ENCODE data around the gene C1D. TPM values are rescaled to one million over a fixed set of nuclear protein-coding genes. Genes with fewer than 3 reads are reported as not detected.

C1D gene
- polyA plus RNA-seq, 3 donors: 14.9 to 58.4 (median 49.7) TPM

DNA sequence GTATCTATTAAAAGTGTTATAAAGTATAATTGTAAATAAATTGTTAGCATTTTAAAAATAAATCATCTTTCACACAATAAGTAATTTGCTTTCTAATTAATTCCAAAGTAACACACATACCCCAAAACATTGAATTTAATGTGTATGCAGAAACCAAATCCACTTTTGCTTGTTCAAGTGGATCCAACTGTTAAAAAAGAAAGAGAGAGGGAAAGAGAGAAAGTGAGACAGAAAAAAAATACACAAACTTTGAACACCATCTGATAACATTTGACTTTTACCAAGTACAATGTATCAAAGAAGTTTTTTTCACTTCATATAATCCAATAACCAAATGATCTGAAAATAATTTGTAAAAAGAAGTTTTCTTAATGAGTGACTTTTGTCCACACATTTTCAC is 16.6 kb downstream of the C1D start:
- Histone ChIP-seq H3K4me2 (replicated peaks; ENCODE audit: extremely low read depth, low read length, poor library complexity, severe bottlenecking) (no peak overlapping the region), H3K9ac (ENCODE audit: insufficient read depth, low read length, poor library complexity, severe bottlenecking) (no peak overlapping the region), H3K9me3 (replicated peaks in 1 of 2; ENCODE audit: control insufficient read depth in 1 of 2, insufficient read depth in 1 of 2, low read length in 2 of 2) (no peaks in the 10 kb centered on the region), H3K27me3 (ENCODE audit: control insufficient read depth in 2 of 2, insufficient read depth in 2 of 2, low read length in 2 of 2) (no peaks in the 10 kb centered on the region), H3K4me3 (replicated peaks in 1 of 3; ENCODE audit: low read depth in 2 of 3, low read length in 3 of 3) (no peak overlapping the region), H2AFZ (ENCODE audit: insufficient read depth, low read depth, low read length, poor library complexity, severe bottlenecking) (no peak overlapping the region), H3K36me3 (replicated peaks in 1 of 2; ENCODE audit: control insufficient read depth in 1 of 2, insufficient read depth in 2 of 2, low read length in 2 of 2) (peaks cover 36 to 60% of the 10 kb centered on the region in 2 donors), H3K79me2 (ENCODE audit: insufficient read depth, low read length) (peaks cover 40% of the 10 kb centered on the region), H4K20me1 (ENCODE audit: insufficient read depth, low read length) (peaks cover 46% of the 10 kb centered on the region), H3K4me1 (ENCODE audit: control insufficient read depth in 1 of 2, insufficient read depth in 2 of 2, low read length in 2 of 2) (no peaks in the 10 kb centered on the region), H3K27ac (ENCODE audit: low read depth in 1 of 2, low read length in 2 of 2) (no peak overlapping the region)
- H3K4me3 Mint-ChIP-seq: no peak overlapping the region
- H3K4me1 Mint-ChIP-seq: no peaks in the 10 kb centered on the region
- H3K27me3 Mint-ChIP-seq (ENCODE audit: low read depth in 3 of 3): no peaks in the 10 kb centered on the region
- intact Hi-C loops (cut with micrococcal nuclease): no loop called here
- DNase-seq: no peak
- TF ChIP-seq, protein P1, sequence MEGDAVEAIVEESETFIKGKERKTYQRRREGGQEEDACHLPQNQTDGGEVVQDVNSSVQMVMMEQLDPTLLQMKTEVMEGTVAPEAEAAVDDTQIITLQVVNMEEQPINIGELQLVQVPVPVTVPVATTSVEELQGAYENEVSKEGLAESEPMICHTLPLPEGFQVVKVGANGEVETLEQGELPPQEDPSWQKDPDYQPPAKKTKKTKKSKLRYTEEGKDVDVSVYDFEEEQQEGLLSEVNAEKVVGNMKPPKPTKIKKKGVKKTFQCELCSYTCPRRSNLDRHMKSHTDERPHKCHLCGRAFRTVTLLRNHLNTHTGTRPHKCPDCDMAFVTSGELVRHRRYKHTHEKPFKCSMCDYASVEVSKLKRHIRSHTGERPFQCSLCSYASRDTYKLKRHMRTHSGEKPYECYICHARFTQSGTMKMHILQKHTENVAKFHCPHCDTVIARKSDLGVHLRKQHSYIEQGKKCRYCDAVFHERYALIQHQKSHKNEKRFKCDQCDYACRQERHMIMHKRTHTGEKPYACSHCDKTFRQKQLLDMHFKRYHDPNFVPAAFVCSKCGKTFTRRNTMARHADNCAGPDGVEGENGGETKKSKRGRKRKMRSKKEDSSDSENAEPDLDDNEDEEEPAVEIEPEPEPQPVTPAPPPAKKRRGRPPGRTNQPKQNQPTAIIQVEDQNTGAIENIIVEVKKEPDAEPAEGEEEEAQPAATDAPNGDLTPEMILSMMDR (IDR thresholded peaks at IDR 0.05): no peak
- no peaks in the 10 kb centered on the region for H3K9me3 Mint-ChIP-seq
- no peak overlapping the region for H3K27ac Mint-ChIP-seq
- H3K36me3 Mint-ChIP-seq: peaks cover 47 to 58% of the 10 kb centered on the region in 2 donors

DNA sequence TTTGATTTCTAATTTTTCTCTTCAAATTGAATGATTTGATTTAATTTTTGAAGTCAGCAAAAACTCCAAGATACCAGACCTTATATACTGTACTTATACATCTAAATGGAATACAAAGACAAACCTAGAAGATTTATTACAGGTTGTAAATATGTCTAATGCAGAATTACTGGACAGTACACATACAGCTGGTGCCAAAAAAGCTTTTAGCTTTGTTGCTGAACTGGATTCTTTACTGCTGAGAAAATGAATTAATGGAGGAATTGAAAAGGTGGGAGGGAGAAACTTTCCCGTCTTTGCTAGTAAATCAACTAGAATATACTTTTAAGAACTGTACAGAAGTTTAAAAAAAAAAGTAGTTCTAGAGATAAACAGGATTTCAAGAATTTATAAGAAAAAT is 17.5 kb downstream of the C1D start:
- no peak overlapping the region for H3K4me3 Mint-ChIP-seq
- no peaks in the 10 kb centered on the region for H3K9me3 Mint-ChIP-seq
- no peaks in the 10 kb centered on the region for H3K27me3 Mint-ChIP-seq (ENCODE audit: low read depth in 3 of 3)
- no peak overlapping the region for H3K4me2 ChIP-seq (replicated peaks; ENCODE audit: extremely low read depth, low read length, poor library complexity, severe bottlenecking)
- no peak overlapping the region for H2AFZ ChIP-seq (ENCODE audit: insufficient read depth, low read depth, low read length, poor library complexity, severe bottlenecking)
- no CpG with 5 or more reads among the region's 1 CpG for WGBS (ENCODE audit: insufficient coverage)
- no peaks in the 10 kb centered on the region for H3K9me3 ChIP-seq (replicated peaks in 1 of 2; ENCODE audit: control insufficient read depth in 1 of 2, insufficient read depth in 1 of 2, low read length in 2 of 2)
- H3K79me2 ChIP-seq (ENCODE audit: insufficient read depth, low read length): peaks cover 31% of the 10 kb centered on the region
- no peak overlapping the region for H3K9ac ChIP-seq (ENCODE audit: insufficient read depth, low read length, poor library complexity, severe bottlenecking)
- H3K4me3 ChIP-seq (replicated peaks in 1 of 3; ENCODE audit: low read depth in 2 of 3, low read length in 3 of 3): no peak overlapping the region
- intact Hi-C loops (cut with micrococcal nuclease): no loop called here
- H3K4me1 ChIP-seq (ENCODE audit: control insufficient read depth in 1 of 2, insufficient read depth in 2 of 2, low read length in 2 of 2): no peaks in the 10 kb centered on the region
- peaks cover 36 to 65% of the 10 kb centered on the region in 2 donors for H3K36me3 ChIP-seq (replicated peaks in 1 of 2; ENCODE audit: control insufficient read depth in 1 of 2, insufficient read depth in 2 of 2, low read length in 2 of 2)
- H3K27ac ChIP-seq (ENCODE audit: low read depth in 1 of 2, low read length in 2 of 2): no peak overlapping the region
- peaks cover 42 to 54% of the 10 kb centered on the region in 2 donors for H3K36me3 Mint-ChIP-seq
- no peak for DNase-seq
- H3K27ac Mint-ChIP-seq: no peak overlapping the region
- TF ChIP-seq, protein P1 (IDR thresholded peaks at IDR 0.05): no peak
- H3K4me1 Mint-ChIP-seq: no peaks in the 10 kb centered on the region
- peaks cover 38% of the 10 kb centered on the region for H4K20me1 ChIP-seq (ENCODE audit: insufficient read depth, low read length)
- no peaks in the 10 kb centered on the region for H3K27me3 ChIP-seq (ENCODE audit: control insufficient read depth in 2 of 2, insufficient read depth in 2 of 2, low read length in 2 of 2)

All from CD14-positive monocyte (primary cell).